Thyroid gland (tissue), 4 donors: ENCODE measurements around the gene RNF32.

Source experiments
- CTCF ChIP-seq, 6 experiments: fragments of 200-600 bp in 3 of 6; fragments of 450-650 bp in 3 of 6; sonication (generic) in 3 of 6; IDR thresholded peaks; one replicate each; pipeline ENCODE4 v1.5.1; 2016 to 2019; ENCODE audit warnings: antibody characterized with exemption in 6 of 6, mild to moderate bottlenecking in 2 of 6, inconsistent platforms in 1 of 6, moderate library complexity in 1 of 6
- POLR2A ChIP-seq, 2 donors: fragments of 450-650 bp; IDR thresholded peaks; one replicate each; pipeline ENCODE4 v1.6.1; 2017; ENCODE audit warnings: antibody characterized with exemption in 2 of 2, mild to moderate bottlenecking in 2 of 2, moderate library complexity in 1 of 2

GRCh38 chr7:156691764-156692163 is 51.2 kb downstream of the RNF32 start:
- TF ChIP-seq CTCF (IDR thresholded peaks at IDR 0.05) (no peak), POLR2A (IDR thresholded peaks at IDR 0.05) (no peak)
